A549 (cell line): Measurements from ENCODE around the gene PTPRN2. TPM values are rescaled to one million over a fixed set of nuclear protein-coding genes. Genes with fewer than 3 reads are reported as not detected.

Source experiments
- ATAC-seq, 2 experiments: fragments of 200-7000 bp in 1 of 2; fragments of >200 bp in 1 of 2; cut with Nextera tagmentation in 1 of 2; cut with Tn5 transposase in 1 of 2; 3 replicates each; pipeline versions ENCODE4 v1.8.0 to v1.9.1; 2018 to 2020; ENCODE audit warnings: mild to moderate bottlenecking in 1 of 2, moderate library complexity in 1 of 2
- CTCF ChIA-PET: fragments of 300-600 bp; sonication (Branson Sonifier 250); formaldehyde crosslinking; extraction: SDS; loops from one replicate; lab custom pipeline; 2021; ENCODE audit warnings: antibody characterized with exemption, inconsistent platforms; lab: Yijun Ruan, JAX
- POLR2A ChIA-PET: fragments of 350-600 bp; formaldehyde crosslinking; extraction: SDS; loops from one replicate; lab custom pipeline; 2021; ENCODE audit warnings: antibody characterized with exemption, inconsistent platforms; lab: Yijun Ruan, JAX
- DNase-seq, 2 experiments: peaks; one replicate each; pipeline versions ENCODE4 v3.0.0 to v3.0.0-alpha.2; 2011 to 2016; ENCODE audit warnings: low read depth in 1 of 2, low spot score in 1 of 2
- FAIRE-seq: peaks from 2 replicates; lab custom pipeline; 2011; peaks lifted over from hg19 to GRCh38; lab: Jason Lieb, UNC
- H3K27ac ChIP-seq, 2 experiments: fragments of >200 bp; sonication (Bioruptor Twin); formaldehyde crosslinking; 3 replicates each; pipeline ENCODE4 v1.5.1; 2016 to 2017
- H3K4me1 ChIP-seq: fragments of >200 bp; sonication (Bioruptor Twin); formaldehyde crosslinking; 3 replicates; pipeline ENCODE4 v1.6.1; 2016
- H3K4me2 ChIP-seq: fragments of >200 bp; sonication (Bioruptor Twin); formaldehyde crosslinking; 3 replicates; pipeline ENCODE4 v1.6.1; 2016
- H3K4me3 ChIP-seq: fragments of >200 bp; sonication (Bioruptor Twin); formaldehyde crosslinking; 3 replicates; pipeline ENCODE4 v1.5.1; 2016
- H3K9me3 ChIP-seq: fragments of >200 bp; sonication (Bioruptor Twin); formaldehyde crosslinking; 3 replicates; pipeline ENCODE4 v1.6.1; 2016
- BHLHE40 ChIP-seq: IDR thresholded peaks from 2 replicates; pipeline ENCODE4 v1.6.1; 2012; ENCODE audit warnings: low read depth, low read length, inconsistent platforms
- CBX2 ChIP-seq: fragments of 200-600 bp; sonication (generic); IDR thresholded peaks from 2 replicates; pipeline ENCODE4 v1.6.1; 2016; ENCODE audit warnings: low read depth, mild to moderate bottlenecking, borderline replicate concordance
- CBX8 ChIP-seq: fragments of 200-600 bp; sonication (generic); IDR thresholded peaks from 2 replicates; pipeline ENCODE4 v1.6.1; 2016
- CEBPB ChIP-seq, 2 experiments: fragments of >200 bp in 1 of 2; sonication (Bioruptor Twin) in 1 of 2; formaldehyde crosslinking in 1 of 2; IDR thresholded peaks; 2 replicates each; pipeline ENCODE4 v1.6.1; 2012 to 2016
- CHD2 ChIP-seq: fragments of 150-350 bp; IDR thresholded peaks from 2 replicates; pipeline ENCODE4 v1.6.1; 2014; ENCODE audit warnings: low read length; ENCODE audit not compliant: partially characterized antibody
- EP300 ChIP-seq, 2 experiments: fragments of >200 bp; sonication (Bioruptor Twin); formaldehyde crosslinking; IDR thresholded peaks; 2 replicates in 1 of 2; 3 replicates in 1 of 2; pipeline ENCODE4 v1.6.1; 2016 to 2017
- ESRRA ChIP-seq: fragments of 150-350 bp; IDR thresholded peaks from 2 replicates; pipeline ENCODE4 v1.6.1; 2014; ENCODE audit warnings: mild to moderate bottlenecking, low read length, borderline replicate concordance
- FOSL2 ChIP-seq, 2 experiments: fragments of 450-650 bp in 1 of 2; fragments of >200 bp in 1 of 2; sonication (Bioruptor Twin) in 1 of 2; formaldehyde crosslinking; IDR thresholded peaks; 2 replicates each; pipeline versions ENCODE4 v1.5.0 to v1.6.1; 2016 to 2020; ENCODE audit warnings: mild to moderate bottlenecking in 1 of 2, moderate library complexity in 1 of 2
- FOXS1 ChIP-seq: fragments of 250-450 bp; sonication (Bioruptor Pico); IDR thresholded peaks from 2 replicates; pipeline ENCODE4 v1.5.0; 2020; ENCODE audit warnings: mild to moderate bottlenecking, moderate library complexity
- HOXB5 ChIP-seq: fragments of 250-450 bp; sonication (Bioruptor Pico); IDR thresholded peaks from 2 replicates; pipeline ENCODE4 v1.5.0; 2020; ENCODE audit warnings: mild to moderate bottlenecking, moderate library complexity
- JUN ChIP-seq, 2 experiments: fragments of >200 bp; sonication (Bioruptor Twin); formaldehyde crosslinking; IDR thresholded peaks; 2 replicates in 1 of 2; 3 replicates in 1 of 2; pipeline ENCODE4 v1.6.1; 2016 to 2017
- KDM1A ChIP-seq: fragments of 200-600 bp; sonication (generic); IDR thresholded peaks from 2 replicates; pipeline ENCODE4 v1.6.1; 2016; ENCODE audit warnings: low read depth, mild to moderate bottlenecking
- KDM5A ChIP-seq: fragments of 200-600 bp; sonication (generic); IDR thresholded peaks from 2 replicates; pipeline ENCODE4 v1.6.1; 2016; ENCODE audit warnings: antibody characterized with exemption, mild to moderate bottlenecking
- MAFK ChIP-seq: fragments of 450-650 bp; IDR thresholded peaks from 2 replicates; pipeline ENCODE4 v1.6.1; 2014; ENCODE audit not compliant: partially characterized antibody
- MAZ ChIP-seq: fragments of 150-350 bp; IDR thresholded peaks from 2 replicates; pipeline ENCODE4 v1.6.1; 2014; ENCODE audit warnings: antibody characterized with exemption, low read depth, low read length, borderline replicate concordance
- NFE2L2 ChIP-seq: fragments of 150-350 bp; conservative IDR thresholded peaks from 2 replicates; pipeline ENCODE4 v1.6.1; 2014; ENCODE audit warnings: low read length
- NPAS2 ChIP-seq: fragments of 250-450 bp; sonication (Bioruptor Pico); IDR thresholded peaks from 2 replicates; pipeline ENCODE4 v1.8.0; 2022; ENCODE audit warnings: mild to moderate bottlenecking, moderate library complexity, borderline replicate concordance
- RCOR1 ChIP-seq: fragments of 150-350 bp; IDR thresholded peaks from 2 replicates; pipeline ENCODE4 v1.6.1; 2014; ENCODE audit warnings: antibody characterized with exemption, low read length, low read depth
- RFX5 ChIP-seq: fragments of 450-650 bp; IDR thresholded peaks from 2 replicates; pipeline ENCODE4 v1.7.1; 2014; ENCODE audit warnings: antibody characterized with exemption, mild to moderate bottlenecking, moderate library complexity
- TFCP2L1 ChIP-seq: fragments of 250-450 bp; sonication (Bioruptor Pico); IDR thresholded peaks from 2 replicates; pipeline ENCODE4 v1.5.0; 2021; ENCODE audit warnings: mild to moderate bottlenecking
- WGBS: methylation state at CpG from one replicate; pipeline ENCODE4 v1.1.6; 2017; ENCODE audit errors: missing lambda C conversion rate; 5-methylcytosine and 5-hydroxymethylcytosine counted together
- polyA plus RNA-seq, 4 experiments: library from polyadenylated mRNA; depleted of rRNA in 3 of 4; stranded (reverse); fragments of >200 nt; fragmentation: RNase III in 1 of 4; extraction: RNeasy Plus Mini Kit Qiagen cat#74134 plus additional on column Dnase treatment in 1 of 4; gene quantifications; 2 replicates in 3 of 4; 3 replicates in 1 of 4; pipeline ENCODE4 v1.2.3, GENCODE V29; 2011 to 2017
- TF ChIP-seq, protein P1 (sequence below): fragments of >200 bp; sonication (Bioruptor Twin); formaldehyde crosslinking; IDR thresholded peaks from 3 replicates; pipeline ENCODE4 v1.6.1; 2016
- TF ChIP-seq, protein P2 (sequence below): fragments of 150-350 bp; IDR thresholded peaks from 2 replicates; pipeline ENCODE4 v1.6.1; 2014; ENCODE audit warnings: low read depth, mild to moderate bottlenecking, low read length
- TF ChIP-seq, protein P3 (sequence below): fragments of >200 bp; sonication (Bioruptor Twin); formaldehyde crosslinking; IDR thresholded peaks from 2 replicates; pipeline ENCODE4 v1.6.1; 2016
- TF ChIP-seq, protein P4 (sequence below): IDR thresholded peaks from 2 replicates; pipeline ENCODE4 v1.6.1; 2012; ENCODE audit warnings: low read depth, borderline replicate concordance
- TF ChIP-seq, protein P5 (sequence below): IDR thresholded peaks from 2 replicates; pipeline ENCODE4 v1.6.1; 2012
- TF ChIP-seq, protein P6 (sequence below): fragments of 450-650 bp; IDR thresholded peaks from 2 replicates; pipeline ENCODE4 v1.6.1; 2014; ENCODE audit warnings: antibody characterized with exemption
- TF ChIP-seq, protein P7 (sequence below): fragments of 250-450 bp; sonication (Bioruptor Pico); IDR thresholded peaks from 2 replicates; pipeline ENCODE4 v1.5.0; 2021; ENCODE audit warnings: mild to moderate bottlenecking, moderate library complexity, borderline replicate concordance

PTPRN2 gene
- polyA plus RNA-seq, 2 of the 4 experiments (the other 2 are of a cell fraction) = 0.41 to 1.2 TPM

DNA sequence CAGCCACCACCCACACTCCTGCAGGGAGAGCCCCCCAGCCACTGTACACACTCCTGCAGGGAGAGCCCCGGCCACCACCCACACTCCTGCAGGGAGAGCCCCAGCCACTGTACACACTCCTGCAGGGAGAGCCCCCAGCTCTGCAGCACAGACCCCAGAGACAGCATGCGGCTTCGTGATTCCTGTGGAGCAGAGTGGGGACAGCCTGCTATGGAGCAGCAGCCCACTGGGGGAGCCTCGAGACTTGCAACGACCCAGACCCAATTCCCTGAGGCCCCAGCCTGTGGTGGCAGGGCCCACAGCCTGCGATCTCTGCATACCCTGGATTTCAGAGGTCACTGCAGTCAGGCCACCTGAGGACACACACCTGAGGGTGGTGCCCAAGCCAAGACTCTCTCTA, 727.7 kb downstream of the PTPRN2 start (continued):
- TF ChIP-seq, protein P1, sequence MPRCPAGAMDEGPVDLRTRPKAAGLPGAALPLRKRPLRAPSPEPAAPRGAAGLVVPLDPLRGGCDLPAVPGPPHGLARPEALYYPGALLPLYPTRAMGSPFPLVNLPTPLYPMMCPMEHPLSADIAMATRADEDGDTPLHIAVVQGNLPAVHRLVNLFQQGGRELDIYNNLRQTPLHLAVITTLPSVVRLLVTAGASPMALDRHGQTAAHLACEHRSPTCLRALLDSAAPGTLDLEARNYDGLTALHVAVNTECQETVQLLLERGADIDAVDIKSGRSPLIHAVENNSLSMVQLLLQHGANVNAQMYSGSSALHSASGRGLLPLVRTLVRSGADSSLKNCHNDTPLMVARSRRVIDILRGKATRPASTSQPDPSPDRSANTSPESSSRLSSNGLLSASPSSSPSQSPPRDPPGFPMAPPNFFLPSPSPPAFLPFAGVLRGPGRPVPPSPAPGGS = no peak
- TF ChIP-seq, all 56 proteins: peak for 0

DNA sequence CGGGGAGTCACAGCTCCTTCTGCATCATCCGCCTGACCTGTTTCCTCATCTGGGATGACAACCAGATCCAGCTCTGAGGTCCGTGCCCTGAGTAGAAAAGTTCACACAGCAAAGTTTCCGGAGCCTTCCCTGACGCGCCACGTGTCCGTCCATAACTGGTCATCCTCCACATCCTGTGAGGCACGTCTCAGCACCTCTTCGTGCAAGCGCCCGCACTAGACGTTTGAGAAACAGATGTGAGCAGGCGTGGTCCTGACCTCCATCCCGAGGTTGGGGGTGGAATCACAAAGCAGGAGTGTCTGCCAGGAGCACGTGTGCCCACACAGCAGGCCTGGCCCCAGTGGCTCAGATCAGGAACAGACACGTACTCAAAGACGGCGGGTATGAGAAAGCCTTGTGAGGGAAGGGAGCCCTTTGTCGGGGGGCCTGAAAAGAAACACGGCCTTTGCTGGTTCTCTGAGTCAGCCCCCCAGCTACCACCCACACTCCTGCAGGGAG, 730.0 kb downstream of the PTPRN2 start:
- ChIA-PET POLR2A (no interaction called here), CTCF (no interaction called here)
- TF ChIP-seq RFX5 = no peak
- no peak for TF ChIP-seq RCOR1
- TF ChIP-seq, protein P2, sequence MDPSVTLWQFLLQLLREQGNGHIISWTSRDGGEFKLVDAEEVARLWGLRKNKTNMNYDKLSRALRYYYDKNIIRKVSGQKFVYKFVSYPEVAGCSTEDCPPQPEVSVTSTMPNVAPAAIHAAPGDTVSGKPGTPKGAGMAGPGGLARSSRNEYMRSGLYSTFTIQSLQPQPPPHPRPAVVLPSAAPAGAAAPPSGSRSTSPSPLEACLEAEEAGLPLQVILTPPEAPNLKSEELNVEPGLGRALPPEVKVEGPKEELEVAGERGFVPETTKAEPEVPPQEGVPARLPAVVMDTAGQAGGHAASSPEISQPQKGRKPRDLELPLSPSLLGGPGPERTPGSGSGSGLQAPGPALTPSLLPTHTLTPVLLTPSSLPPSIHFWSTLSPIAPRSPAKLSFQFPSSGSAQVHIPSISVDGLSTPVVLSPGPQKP = no peak
- TF ChIP-seq MAFK = no peak
- no peak for TF ChIP-seq CBX2
- no peak for TF ChIP-seq BHLHE40
- TF ChIP-seq JUN (IDR thresholded peaks at IDR 0.05) = no peak
- TF ChIP-seq, protein P1 = no peak
- TF ChIP-seq, protein P3, sequence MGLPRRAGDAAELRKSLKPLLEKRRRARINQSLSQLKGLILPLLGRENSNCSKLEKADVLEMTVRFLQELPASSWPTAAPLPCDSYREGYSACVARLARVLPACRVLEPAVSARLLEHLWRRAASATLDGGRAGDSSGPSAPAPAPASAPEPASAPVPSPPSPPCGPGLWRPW = no peak
- TF ChIP-seq TFCP2L1 = no peak
- TF ChIP-seq HOXB5 (CRISPR knock-in tag) = no peak
- TF ChIP-seq, protein P4, sequence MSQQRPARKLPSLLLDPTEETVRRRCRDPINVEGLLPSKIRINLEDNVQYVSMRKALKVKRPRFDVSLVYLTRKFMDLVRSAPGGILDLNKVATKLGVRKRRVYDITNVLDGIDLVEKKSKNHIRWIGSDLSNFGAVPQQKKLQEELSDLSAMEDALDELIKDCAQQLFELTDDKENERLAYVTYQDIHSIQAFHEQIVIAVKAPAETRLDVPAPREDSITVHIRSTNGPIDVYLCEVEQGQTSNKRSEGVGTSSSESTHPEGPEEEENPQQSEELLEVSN = no peak
- TF ChIP-seq FOXS1 (CRISPR knock-in tag) = no peak
- TF ChIP-seq, protein P5, sequence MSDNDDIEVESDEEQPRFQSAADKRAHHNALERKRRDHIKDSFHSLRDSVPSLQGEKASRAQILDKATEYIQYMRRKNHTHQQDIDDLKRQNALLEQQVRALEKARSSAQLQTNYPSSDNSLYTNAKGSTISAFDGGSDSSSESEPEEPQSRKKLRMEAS = no peak
- TF ChIP-seq, protein P6, sequence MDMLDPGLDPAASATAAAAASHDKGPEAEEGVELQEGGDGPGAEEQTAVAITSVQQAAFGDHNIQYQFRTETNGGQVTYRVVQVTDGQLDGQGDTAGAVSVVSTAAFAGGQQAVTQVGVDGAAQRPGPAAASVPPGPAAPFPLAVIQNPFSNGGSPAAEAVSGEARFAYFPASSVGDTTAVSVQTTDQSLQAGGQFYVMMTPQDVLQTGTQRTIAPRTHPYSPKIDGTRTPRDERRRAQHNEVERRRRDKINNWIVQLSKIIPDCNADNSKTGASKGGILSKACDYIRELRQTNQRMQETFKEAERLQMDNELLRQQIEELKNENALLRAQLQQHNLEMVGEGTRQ = no peak
- no peak for TF ChIP-seq EP300 (IDR thresholded peaks at IDR 0.05)
- TF ChIP-seq KDM5A = no peak
- no peak for TF ChIP-seq NPAS2 (CRISPR knock-in tag)
- no peak for TF ChIP-seq CBX8
- ATAC-seq (no peak), FAIRE-seq (no peak), DNase-seq (no peak)
- WGBS = 62% methylated on average over 20 of the region's 21 CpGs
- no peaks in the 10 kb centered on the region for H3K4me1 ChIP-seq
- no peak overlapping the region for H3K4me2 ChIP-seq
- no peaks in the 10 kb centered on the region for H3K9me3 ChIP-seq
- H3K27ac ChIP-seq = no peak overlapping the region
- no peak overlapping the region for H3K4me3 ChIP-seq

DNA sequence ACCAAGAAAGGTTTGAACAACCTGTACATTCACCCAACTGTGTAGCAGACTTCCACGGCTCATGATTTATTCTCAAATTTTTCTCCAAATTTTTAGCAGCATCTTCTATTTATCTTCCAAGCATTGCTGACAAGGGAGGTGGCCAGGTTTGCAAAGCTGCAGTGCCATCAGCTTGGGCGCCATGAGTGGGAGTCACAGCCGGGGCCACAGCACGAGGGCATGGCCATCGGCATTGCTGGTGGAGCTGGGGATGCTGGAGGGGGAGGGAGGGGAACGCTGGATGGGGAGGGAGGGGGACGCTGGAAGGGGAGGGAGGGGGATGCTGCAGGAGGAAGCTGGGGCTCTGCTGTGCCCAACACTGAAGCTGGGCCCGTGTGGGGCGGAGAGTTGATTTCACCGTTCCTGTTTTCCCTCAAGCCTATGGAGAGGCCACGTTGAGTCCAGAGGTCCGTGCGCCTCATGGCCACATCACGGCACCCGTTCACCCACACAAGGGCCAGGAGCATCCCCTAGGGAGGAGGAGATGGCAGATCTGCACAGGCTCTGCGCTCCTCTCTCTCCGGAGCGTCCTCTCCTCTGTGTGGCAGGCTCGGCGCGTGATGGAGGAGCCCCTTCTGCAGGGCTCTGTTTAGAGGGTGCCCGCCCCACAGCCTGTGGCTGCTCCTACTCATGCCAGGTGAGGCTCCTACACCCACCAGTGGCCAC, 730.6 kb downstream of the PTPRN2 start:
- 53% methylated on average over 17 of the region's 22 CpGs for WGBS
- TF ChIP-seq KDM1A (no peak), FOSL2 (IDR thresholded peaks at IDR 0.05) (no peak), FOSL2 (CRISPR knock-in tag; IDR thresholded peaks at IDR 0.05) (no peak), CEBPB (IDR thresholded peaks at IDR 0.05) (no peak), NFE2L2 (no peak), CHD2 (no peak), MAZ (no peak), ESRRA (no peak)
- TF ChIP-seq, protein P3 = no peak
- TF ChIP-seq, protein P7, sequence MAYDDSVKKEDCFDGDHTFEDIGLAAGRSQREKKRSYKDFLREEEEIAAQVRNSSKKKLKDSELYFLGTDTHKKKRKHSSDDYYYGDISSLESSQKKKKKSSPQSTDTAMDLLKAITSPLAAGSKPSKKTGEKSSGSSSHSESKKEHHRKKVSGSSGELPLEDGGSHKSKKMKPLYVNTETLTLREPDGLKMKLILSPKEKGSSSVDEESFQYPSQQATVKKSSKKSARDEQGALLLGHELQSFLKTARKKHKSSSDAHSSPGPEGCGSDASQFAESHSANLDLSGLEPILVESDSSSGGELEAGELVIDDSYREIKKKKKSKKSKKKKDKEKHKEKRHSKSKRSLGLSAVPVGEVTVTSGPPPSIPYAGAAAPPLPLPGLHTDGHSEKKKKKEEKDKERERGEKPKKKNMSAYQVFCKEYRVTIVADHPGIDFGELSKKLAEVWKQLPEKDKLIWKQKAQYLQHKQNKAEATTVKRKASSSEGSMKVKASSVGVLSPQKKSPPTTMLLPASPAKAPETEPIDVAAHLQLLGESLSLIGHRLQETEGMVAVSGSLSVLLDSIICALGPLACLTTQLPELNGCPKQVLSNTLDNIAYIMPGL (CRISPR knock-in tag) = no peak

More for the DNA sequence above, 730.6 kb downstream of the PTPRN2 start:
- Histone ChIP-seq H3K4me1 (no peaks in the 10 kb centered on the region), H3K4me2 (no peak overlapping the region), H3K4me3 (no peak overlapping the region), H3K27ac (no peak overlapping the region), H3K9me3 (no peaks in the 10 kb centered on the region)
- ATAC-seq (no peak), FAIRE-seq (no peak), DNase-seq (no peak)
- ChIA-PET CTCF (no interaction called here), POLR2A (no interaction called here)
